Measurements from ENCODE around the gene LSS. TPM values are rescaled to one million over a fixed set of nuclear protein-coding genes. Genes with fewer than 3 reads are reported as not detected.
"Not testable (repeated sequence)": the region's sequence is repeated elsewhere in the genome, so short reads cannot be mapped to it uniquely, and the experiment has no call there.

LSS gene
- total and polyA plus RNA-seq, 10 of the 15 experiments (the other 5 are each of a cell fraction or from before 2014, with no cell fraction given), result 2.9 to 82.4 (median 27.5) TPM

DNA sequence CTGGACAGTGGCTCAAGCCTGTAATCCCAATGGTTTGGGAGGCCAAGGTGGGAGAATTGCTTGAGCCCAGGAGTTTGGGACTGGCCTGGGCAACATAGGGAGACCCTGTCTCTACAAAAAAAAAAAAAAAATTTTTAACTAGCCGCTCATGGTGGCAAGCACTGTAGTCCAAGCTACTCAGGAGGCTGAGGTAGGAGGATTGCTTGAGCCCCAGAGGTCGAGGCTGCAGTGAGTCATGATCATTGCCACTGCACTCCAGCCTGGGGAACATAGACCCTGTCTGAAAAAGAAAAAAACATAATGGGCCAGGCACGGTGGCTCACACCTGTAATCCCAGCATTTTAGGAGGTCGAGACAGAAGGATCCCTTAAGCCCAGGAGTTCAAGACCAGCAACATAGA is 49.6 kb downstream of the LSS start:
- in situ Hi-C loops (cut with MboI), result no loop called here
- DNase-seq (ENCODE audit: low read depth, low spot score) (no peak), ATAC-seq (no peak), FAIRE-seq (no peak)
- ChIA-PET POLR2A (no interaction called here), SMC1A (ENCODE audit: uncharacterized antibody, unreplicated experiment) (no interaction called here), CTCF (no interaction called here), RAD21 (ENCODE audit: unreplicated experiment) (no interaction called here)
- BruUV-seq (replicated peaks), result no TSS peak
- Histone ChIP-seq H3K36me3 (ENCODE audit: control insufficient read depth in 2 of 2, insufficient read depth in 2 of 2, low read length in 1 of 2) (no peaks in the 10 kb centered on the region), H3K4me2 (ENCODE audit: control insufficient read depth, insufficient read depth) (no peak overlapping the region), H3K4me1 (ENCODE audit: control insufficient read depth, insufficient read depth, low read length) (no peaks in the 10 kb centered on the region; the same call in 1 of the 2 replicates), H3K9me3 (replicated peaks; ENCODE audit: control insufficient read depth, insufficient read depth, low read length) (peaks cover 2% of the 10 kb centered on the region; the same call in 1 of the 3 replicates), H3K27ac (ENCODE audit: control insufficient read depth, insufficient read depth) (no peak overlapping the region), H3K9ac (ENCODE audit: control insufficient read depth, insufficient read depth, low read length) (no peak overlapping the region), H2AFZ (ENCODE audit: control insufficient read depth, low read depth, low read length) (no peak overlapping the region), H3K27me3 (replicated peaks in 1 of 2; ENCODE audit: control insufficient read depth in 2 of 2, insufficient read depth in 2 of 2, low read length in 1 of 2) (no peaks in the 10 kb centered on the region), H4K20me1 (ENCODE audit: control insufficient read depth, insufficient read depth) (no peaks in the 10 kb centered on the region), H3K4me3 (no peak overlapping the region), H3K79me2 (ENCODE audit: control insufficient read depth, insufficient read depth, low read length) (no peaks in the 10 kb centered on the region)
- TF ChIP-seq CHD2 (IDR thresholded peaks at IDR 0.05; ENCODE audit: borderline replicate concordance, low read depth, low read length) (no peak), BACH1 (IDR thresholded peaks at IDR 0.05; ENCODE audit: borderline replicate concordance) (no peak), ELK1 (IDR thresholded peaks at IDR 0.05; ENCODE audit: low read depth, low read length) (no peak), BMI1 (IDR thresholded peaks at IDR 0.05; ENCODE audit: borderline replicate concordance) (no peak), NKRF (conservative IDR thresholded peaks at IDR 0.05) (no peak), CHD4 (IDR thresholded peaks at IDR 0.05) (no peak), HCFC1 (IDR thresholded peaks at IDR 0.05; ENCODE audit: low read length) (no peak), SIX5 (IDR thresholded peaks at IDR 0.05; ENCODE audit: low read depth, low read length, severe bottlenecking) (no peak), CBX3 (IDR thresholded peaks at IDR 0.05; ENCODE audit: borderline replicate concordance, low read depth) (no peak)
- TF ChIP-seq, protein P1, sequence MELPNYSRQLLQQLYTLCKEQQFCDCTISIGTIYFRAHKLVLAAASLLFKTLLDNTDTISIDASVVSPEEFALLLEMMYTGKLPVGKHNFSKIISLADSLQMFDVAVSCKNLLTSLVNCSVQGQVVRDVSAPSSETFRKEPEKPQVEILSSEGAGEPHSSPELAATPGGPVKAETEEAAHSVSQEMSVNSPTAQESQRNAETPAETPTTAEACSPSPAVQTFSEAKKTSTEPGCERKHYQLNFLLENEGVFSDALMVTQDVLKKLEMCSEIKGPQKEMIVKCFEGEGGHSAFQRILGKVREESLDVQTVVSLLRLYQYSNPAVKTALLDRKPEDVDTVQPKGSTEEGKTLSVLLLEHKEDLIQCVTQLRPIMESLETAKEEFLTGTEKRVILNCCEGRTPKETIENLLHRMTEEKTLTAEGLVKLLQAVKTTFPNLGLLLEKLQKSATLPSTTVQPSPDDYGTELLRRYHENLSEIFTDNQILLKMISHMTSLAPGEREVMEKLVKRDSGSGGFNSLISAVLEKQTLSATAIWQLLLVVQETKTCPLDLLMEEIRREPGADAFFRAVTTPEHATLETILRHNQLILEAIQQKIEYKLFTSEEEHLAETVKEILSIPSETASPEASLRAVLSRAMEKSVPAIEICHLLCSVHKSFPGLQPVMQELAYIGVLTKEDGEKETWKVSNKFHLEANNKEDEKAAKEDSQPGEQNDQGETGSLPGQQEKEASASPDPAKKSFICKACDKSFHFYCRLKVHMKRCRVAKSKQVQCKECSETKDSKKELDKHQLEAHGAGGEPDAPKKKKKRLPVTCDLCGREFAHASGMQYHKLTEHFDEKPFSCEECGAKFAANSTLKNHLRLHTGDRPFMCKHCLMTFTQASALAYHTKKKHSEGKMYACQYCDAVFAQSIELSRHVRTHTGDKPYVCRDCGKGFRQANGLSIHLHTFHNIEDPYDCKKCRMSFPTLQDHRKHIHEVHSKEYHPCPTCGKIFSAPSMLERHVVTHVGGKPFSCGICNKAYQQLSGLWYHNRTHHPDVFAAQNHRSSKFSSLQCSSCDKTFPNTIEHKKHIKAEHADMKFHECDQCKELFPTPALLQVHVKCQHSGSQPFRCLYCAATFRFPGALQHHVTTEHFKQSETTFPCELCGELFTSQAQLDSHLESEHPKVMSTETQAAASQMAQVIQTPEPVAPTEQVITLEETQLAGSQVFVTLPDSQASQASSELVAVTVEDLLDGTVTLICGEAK (IDR thresholded peaks at IDR 0.05; ENCODE audit: borderline replicate concordance), result no peak
- intact Hi-C loops (cut with micrococcal nuclease; ENCODE audit: unreplicated experiment), result no loop called here
- WGBS (ENCODE audit: insufficient coverage, insufficient replicate concordance, low lambda C conversion rate, missing lambda C conversion rate), result 47% methylated on average over 3 of the region's 4 CpGs

- DNase-seq (ENCODE audit: low read depth, low spot score); in situ Hi-C loops (cut with MboI); H3K4me3 ChIP-seq; RAD21 ChIA-PET (ENCODE audit: unreplicated experiment); BruUV-seq (replicated peaks); FAIRE-seq; H3K79me2 ChIP-seq (ENCODE audit: control insufficient read depth, insufficient read depth, low read length); POLR2A ChIA-PET; H3K4me1 ChIP-seq (ENCODE audit: control insufficient read depth, insufficient read depth, low read length); H4K20me1 ChIP-seq (ENCODE audit: control insufficient read depth, insufficient read depth); intact Hi-C loops (cut with micrococcal nuclease; ENCODE audit: unreplicated experiment); ATAC-seq; H3K27me3 ChIP-seq (replicated peaks in 1 of 2; ENCODE audit: control insufficient read depth in 2 of 2, insufficient read depth in 2 of 2, low read length in 1 of 2); H2AFZ ChIP-seq (ENCODE audit: control insufficient read depth, low read depth, low read length); H3K27ac ChIP-seq (ENCODE audit: control insufficient read depth, insufficient read depth); H3K9me3 ChIP-seq (replicated peaks; ENCODE audit: control insufficient read depth, insufficient read depth, low read length); H3K4me2 ChIP-seq (ENCODE audit: control insufficient read depth, insufficient read depth); H3K36me3 ChIP-seq (ENCODE audit: control insufficient read depth in 2 of 2, insufficient read depth in 2 of 2, low read length in 1 of 2); H3K9ac ChIP-seq (ENCODE audit: control insufficient read depth, insufficient read depth, low read length): not testable (repeated sequence)
- CTCF ChIA-PET, result interaction anchor here (1.4 kb wide), 2 partner anchors 23 to 24 kb away, joined by 4 read pairs; no protein-coding TSS in a partner anchor
- SMC1A ChIA-PET (ENCODE audit: uncharacterized antibody, unreplicated experiment), result interaction anchor here (1.3 to 1.4 kb wide), 2 partner anchors 9 to 23 kb away, joined by 3 read pairs; no protein-coding TSS in a partner anchor
- 55% methylated on average over 3 of the region's 3 CpGs for WGBS (ENCODE audit: insufficient coverage, insufficient replicate concordance, low lambda C conversion rate, missing lambda C conversion rate)
These were observed 52.0 kb downstream of the LSS start for GRCh38 chr21:46176443-46177129.

Measured in GM12878 (cell line).